GM21423 (cell line): Measurements from ENCODE around the gene SGCG.
"Not testable (repeated sequence)": the region's sequence is repeated elsewhere in the genome, so short reads cannot be mapped to it uniquely, and the experiment has no call there.

Source experiments
- ATAC-seq: cut with Tn5 transposase; IDR thresholded peaks from one replicate; pipeline ENCODE4 v1.9.1; 2021; ENCODE audit warnings: mild to moderate bottlenecking, moderate library complexity; ENCODE audit not compliant: unreplicated experiment

The SGCG gene, protein sequence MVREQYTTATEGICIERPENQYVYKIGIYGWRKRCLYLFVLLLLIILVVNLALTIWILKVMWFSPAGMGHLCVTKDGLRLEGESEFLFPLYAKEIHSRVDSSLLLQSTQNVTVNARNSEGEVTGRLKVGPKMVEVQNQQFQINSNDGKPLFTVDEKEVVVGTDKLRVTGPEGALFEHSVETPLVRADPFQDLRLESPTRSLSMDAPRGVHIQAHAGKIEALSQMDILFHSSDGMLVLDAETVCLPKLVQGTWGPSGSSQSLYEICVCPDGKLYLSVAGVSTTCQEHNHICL

DNA sequence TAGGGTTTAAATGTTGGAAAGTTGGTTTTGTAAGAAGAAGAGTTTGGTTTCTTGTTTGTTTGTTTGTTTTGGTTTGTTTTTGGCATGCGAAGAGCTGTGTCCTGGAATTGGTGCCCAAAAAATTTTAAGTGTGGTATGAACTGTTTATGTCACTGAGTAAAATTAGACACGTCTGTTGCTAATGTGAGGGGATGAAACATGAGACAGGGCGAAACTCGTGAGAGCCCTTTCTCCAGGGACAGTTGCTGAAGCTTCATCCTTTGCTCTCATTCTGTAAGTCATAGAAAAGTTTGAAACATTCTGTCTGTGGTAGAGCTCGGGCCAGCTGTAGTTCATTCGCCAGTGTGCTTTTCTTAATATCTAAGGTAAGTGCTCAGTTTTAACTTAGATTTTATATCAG, at the start of gene SGCG:
TSS of gene SGCG (plus strand) at position 269 of the 400 bp plus-strand sequence. CDS start 22,716 bp downstream, outside the sequence.
- ATAC-seq, result no peak

DNA sequence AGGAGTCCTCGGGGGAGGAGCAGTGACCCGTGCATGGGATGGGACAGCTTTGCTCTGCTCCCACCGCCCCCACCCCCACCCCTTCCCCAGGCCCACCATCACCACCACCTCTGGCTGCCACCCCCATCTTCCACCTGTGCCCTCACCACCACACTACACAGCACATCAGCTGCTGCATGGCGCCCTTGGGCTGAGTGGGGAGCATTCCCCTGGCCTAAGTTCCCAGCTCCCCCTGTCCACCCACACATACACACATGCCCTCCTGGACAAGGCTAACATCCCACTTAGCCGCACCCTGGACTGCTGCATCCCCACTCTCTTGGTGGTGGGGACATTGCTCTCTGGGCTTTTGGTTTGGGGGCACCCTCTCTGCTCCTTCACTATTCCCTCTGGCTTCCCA, 46.2 kb upstream of the SGCG start:
- ATAC-seq, result no peak

DNA sequence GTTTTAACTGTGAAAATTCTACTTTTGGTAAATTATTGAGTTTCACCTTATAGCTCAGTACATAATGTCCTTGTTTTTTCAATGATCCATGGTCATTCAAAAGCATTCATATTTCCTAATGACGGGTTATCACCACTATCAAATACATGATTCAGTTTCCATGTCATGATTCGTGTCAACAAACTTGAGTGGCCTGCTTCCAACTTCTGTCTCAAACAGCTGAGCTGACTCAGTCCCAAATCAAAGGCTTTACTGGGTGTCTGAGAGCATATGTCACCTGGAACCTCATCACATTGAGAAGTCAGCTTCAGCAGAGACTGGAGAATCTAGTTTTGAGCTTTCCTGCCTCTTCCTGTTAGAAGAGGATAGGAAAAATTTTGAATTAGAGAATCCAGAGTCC, 40.3 kb upstream of the SGCG start:
- no peak for ATAC-seq

DNA sequence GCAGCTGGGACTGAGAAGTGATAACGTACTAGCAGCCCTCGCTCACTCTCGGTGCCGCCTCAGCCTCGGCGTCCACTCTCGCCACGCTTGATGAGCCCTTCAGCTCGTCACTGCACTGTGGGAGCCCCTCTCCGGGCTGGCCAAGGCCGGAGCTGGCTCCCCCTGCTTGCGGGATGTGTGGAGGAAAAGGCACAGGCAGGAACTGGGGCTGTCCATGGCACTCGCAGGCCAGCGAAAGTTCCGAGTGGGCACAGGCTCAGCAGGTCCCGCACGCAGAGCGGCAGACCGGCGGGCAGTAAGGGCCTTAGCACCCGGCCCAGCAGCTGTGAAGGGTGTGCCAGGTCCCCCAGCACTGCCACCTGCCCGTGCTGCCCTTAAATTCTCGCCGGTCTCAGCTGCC, 38.8 kb upstream of the SGCG start:
- ATAC-seq, result no peak

DNA sequence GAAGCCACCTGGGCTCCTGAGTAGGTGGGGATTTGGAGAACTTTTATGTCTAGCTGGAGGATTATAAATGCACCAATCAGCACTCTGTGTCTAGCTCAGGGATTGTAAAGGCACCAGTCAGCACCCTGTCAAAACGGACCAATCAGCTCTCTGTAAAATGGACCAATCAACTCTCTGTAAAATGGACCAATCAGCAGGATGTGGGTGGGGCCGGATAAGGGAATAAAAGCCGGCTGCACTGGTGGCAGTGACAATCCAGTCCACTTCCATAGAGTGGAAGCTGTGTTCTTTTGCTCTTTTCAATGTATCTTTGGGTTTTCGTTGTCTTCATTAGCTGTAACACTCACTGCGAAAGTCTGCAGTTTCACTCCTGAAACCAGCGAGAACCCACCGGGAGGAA, 38.2 kb upstream of the SGCG start:
- not testable (repeated sequence) for ATAC-seq

DNA sequence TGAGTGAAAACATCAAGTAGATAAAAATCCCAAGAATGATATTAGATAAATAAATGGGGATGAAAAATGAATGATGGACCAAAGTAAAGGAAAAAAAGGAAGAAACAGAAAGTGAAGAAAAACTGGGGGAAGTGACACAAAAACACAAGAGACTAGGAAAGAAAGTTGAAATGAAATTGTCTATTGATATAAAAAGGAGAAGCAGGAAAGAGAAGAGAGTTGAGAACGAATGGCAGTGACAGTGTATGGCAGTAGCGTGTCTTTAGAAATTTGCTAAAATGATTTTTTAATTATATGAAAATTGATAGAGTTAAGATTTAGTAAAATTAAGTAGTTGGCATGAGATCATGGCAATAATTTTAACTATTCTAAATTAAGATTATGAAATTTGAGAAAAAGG, 36.3 kb upstream of the SGCG start:
- ATAC-seq, result no peak

DNA sequence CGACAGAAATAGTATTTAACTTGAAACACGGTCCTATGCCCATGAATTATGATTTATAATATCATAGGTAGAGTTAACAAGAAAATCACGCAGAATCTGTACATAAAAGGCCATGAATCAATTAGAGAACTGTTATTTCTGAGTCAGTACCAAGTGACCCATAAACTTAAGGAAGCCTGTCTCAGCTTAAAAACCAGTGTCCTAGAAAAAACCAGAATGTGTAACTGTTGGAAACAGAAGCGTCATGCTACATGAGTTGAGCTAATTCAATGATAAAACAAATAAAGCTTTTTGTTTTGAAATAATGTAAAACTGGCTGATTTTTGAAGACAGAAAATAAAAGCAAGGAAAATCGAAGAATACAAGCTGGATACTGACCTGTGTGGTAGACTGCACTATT, 34.8 kb upstream of the SGCG start:
- ATAC-seq, result no peak

DNA sequence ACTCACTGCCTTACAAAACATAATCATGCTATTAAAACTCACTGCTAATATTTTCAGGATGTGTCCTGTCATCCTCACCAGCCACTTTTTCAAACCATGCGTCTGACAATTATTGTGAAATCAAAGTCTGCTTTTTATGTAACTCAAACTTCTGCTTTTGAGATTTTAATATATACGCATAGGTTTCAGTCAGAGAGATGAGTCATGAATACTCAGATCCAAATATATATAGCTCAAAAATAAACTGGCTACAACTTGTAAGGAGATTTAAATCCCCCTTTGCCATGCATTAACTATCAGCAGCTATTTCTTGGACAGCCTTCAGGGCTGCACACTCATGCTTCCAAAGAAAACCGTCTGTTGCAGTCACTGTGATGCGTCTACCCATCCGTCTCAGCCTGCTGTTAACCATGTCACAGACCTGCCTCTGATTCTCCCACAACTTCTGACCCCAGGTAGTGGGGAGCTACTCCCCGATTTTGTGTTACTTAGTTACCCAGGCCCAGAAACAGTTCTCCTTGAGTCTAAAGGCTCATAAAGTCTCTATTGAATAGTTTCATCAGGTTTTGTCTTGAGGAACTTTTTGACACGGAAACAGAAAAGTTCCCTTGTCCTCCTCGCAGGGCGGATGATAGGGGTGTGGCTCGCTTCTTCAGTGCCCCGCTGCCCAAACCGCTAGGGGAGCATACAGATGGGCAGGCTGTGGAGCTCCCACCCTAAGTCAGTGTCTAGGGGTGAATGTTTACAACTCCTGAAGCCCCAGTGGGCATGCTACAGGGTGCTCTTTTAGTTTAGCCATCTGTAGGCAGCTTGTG, 33.8 kb upstream of the SGCG start:
- no peak for ATAC-seq

DNA sequence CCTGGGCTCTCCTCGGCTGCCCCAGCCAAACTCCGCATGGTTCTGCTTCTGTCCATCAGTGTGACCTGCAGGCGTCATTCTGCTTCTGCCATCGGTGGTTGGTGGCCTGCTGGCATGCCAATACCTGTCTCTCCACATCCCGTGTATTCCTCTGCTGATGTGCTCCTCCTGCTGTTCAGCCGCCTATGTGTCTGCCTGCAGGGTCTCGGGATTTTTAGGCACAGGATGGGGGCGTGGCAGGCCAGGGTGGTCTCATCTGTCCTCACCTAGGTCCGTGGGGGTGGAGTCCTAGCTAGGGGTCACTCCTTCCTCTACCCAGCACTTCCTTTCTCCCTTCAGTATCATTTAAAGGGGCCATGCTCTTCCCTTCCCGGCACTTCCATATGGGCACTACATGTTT, 33.0 kb upstream of the SGCG start:
- ATAC-seq, result no peak

DNA sequence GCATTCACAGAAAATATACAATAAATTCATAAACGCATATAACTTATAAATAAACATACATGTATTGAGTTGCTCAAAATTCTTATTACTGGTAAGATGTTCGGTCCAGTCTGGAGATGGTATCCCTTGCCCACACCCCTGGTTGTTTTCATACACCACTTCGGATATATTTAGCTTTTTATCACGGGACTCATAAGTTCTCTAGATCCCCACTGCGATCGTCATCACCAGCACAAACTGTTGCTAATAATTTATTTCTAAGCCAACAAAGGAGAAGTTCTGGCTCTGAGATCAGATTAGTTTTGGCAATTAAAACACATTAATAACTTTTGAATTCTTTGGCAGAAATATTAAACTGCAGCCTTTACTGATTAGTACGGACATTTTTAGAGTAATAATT, 23.0 kb upstream of the SGCG start:
- ATAC-seq, result no peak

DNA sequence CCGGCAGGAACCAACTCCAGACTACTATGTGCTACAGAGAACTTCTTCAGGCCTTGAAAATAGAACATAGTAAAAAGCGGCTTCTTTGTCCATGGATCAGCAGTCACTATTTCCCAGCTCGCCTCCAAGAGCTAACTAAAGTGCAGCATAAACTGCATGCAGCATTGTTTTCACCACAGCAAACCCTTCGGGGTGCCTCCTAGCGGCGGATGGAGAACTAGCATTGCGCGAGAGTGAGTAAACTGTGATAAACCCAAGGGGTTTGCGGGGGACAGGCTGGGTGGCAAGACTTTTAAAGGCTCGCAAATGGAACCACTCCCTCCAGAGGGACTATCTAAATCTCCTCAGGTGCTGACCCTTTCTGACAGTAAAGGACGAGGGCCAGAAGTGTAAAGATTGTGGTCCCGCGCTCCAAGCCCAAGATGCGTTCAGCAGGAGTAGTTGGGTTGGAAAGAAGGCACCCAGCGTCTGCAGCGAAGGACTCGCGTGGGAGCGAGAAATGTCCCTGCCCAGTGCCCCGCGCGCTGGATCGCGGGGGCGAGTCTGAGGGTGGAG, 21.5 kb upstream of the SGCG start:
- ATAC-seq, result no peak

DNA sequence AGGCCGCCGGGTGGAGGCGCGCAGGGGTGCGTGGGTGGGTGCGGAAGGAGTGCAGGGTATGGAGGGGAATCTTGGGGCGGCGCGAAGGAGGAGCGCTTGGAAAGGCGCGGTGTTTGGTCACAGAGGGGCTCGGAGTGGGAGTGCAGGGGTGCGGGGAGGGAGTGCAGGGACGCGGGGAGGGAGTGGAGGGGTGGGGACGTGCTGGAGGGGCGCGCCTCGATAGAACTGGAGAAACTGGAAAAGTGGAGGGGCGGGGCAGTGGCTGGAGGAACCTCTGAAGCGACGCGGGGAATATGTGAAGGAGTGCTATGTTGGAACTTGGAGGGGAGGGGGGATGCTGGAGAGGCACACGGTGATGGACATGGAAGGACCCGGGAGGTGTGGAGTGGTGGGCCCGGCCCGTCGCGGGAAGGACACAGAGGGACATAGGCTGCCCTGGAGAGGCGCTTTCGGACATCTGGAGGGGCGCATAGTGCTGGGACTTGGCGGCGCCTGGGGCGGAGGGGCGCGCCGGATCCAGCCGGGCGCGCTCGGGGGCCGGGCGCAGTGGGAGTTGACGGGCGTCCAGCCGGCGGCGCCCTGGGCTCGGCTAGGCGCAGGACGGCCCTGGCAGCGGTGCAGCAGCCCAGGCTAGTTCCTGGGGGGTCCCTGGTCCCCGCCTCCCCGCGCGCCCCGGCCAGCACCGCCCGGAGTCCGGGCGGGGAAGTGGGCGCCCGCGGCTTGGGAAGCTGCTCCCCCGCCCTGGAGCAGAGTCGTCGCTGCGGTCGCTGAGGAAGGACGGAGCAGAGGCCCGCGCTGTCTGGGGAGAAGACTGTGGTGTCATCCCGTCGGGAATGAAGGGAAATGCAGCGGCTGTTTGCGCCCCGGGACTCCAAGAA, 20.8 kb upstream of the SGCG start:
- no peak for ATAC-seq

DNA sequence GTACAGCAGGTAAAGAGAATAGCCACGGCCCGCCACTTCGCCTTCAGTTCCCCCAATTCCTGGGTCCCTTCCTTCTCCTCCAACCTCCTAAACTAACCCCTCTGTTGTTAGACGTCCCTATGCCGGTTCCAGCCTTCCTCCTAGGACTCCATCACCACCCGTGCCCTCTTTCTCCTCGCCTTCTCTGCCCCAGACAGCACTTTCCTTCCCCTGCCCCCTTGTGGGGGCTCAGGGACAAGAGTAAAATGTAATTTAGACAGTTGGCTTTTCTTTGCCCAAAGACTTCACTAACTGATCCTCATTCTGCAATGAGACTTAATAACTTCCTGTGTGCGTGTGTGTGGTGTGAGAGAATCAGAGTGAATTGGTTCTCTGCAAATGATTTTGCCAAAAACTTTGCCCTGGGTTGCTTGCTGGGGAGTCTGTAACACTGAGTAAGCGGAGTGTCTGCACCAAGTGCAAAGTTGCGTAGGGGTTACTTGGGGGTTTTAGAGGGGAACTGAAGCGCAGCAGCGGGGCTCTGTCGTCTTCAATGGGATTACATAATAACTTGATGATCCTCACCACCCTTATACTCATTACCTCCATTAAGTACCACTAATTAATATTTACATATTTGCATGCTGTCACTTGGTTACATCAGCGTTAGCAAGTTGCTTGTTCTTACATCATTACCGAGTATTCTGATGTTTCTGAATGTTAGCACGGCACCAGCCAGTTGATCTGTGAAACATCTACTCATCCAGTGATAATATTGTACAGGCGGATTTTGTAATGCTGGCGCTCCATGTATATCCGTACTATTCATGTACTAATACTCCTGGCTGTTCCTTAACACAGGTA, 19.9 kb upstream of the SGCG start:
- no peak for ATAC-seq

DNA sequence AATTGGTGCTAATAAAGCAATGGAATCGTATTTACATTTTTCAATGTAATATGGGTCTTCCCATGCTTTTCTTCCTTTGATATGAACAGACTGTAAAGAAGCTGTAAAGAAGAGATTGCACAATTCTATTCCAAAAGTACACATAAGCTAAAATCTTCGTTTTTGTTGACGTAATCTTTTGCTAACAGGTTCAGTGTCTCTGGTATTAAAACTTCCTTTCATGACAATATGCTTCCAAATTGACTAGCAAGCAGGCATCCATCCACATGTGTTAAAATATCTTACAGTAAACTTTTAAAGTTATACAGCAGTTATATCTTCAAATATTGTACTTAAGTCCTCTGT, 19.3 kb upstream of the SGCG start:
- ATAC-seq, result no peak

DNA sequence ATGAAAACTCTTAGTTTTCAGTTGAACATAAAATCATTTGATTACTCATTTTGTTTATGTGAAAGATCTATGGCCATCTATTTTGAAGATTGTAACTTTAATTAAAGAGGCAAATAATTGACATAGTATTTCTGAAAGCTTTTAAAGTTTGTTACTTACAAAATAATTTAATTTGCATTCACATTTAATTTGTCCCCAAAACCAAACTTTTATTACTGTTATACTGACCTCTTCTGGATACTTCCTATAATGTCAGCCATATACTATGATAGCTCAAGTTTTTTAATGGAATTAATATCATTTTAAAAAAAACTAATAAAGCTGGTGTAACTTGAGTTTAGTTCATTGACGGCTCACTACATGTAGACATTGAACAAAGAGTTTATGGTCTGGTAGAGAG, 4.9 kb upstream of the SGCG start:
- ATAC-seq, result no peak

DNA sequence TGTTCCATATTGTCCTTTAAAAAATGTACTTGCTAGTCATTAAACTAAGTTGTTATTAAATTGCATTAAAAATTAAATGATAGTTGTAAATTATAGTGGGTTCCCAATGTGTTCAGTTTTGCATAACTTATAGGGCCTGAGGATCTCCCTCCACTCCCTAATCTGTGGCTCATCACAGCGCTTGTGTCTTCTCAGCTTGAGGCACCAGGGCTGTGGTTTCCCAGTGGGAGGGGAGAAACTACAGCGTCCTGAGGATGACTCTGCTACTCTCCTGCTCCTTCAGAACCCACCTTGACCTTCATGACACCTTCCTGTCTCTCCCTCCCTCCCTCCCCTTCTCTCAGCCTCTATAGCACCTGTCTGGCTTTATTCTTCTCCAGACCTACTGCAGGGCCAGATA, 1.4 kb downstream of the SGCG start:
- ATAC-seq, result no peak

DNA sequence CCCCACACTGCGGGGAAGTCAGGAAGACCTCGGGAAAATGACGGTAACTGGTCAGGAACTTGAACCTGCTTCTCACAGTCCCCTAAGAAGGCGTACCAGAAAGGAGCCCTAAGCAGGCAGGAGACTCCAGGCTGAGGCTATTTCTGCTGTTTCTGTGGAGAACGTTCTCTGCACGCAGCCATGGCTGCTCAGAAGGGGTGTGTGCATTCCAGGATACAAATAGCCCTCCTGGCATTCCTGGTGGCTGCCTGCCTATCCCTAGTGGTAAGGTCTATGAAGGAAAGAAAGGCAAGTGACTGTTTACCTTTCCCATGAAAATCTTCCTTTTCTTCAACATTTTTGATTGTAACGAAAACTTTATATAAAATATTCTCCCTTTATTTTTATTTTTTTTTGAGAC, 2.5 kb downstream of the SGCG start:
- no peak for ATAC-seq

DNA sequence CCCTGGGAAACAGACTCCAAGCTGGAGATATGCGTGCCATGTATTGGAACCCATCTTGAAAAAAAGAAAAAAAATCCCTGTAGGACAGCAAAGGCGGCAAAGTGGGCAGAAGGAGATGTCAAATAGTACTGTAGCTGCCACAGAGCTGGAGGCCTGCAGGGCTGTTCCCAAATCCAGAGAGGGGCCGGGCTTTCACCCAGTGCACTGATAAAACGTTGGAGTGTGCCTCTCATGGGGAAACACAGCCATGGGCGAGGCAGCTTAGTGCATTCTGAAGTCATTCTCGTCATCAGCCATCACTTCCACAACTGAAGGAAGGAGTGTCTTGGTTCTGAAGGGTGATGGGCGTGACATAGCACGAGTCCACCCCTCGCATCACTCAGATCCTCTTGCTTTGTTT, 4.8 kb downstream of the SGCG start:
- no peak for ATAC-seq

DNA sequence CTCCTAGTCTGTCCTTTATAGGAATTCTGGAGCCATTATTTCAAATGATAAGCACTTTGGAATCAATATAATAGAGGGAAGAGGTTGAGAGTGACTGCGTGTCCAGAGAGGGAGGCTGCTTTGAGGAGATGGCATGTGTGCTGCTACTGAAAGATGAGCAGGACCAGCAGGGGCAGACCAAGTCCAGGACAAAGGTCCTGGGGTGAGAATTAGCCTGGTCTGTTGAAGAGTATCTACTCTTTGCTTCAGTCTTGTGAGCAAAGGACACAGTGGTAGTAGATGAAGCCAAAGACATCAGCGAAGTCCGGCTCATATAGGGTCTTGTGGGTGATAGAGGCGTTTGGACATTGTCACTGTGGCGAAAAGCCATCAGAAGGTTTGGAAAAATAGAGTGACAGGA, 21.1 kb downstream of the SGCG start:
- no peak for ATAC-seq

DNA sequence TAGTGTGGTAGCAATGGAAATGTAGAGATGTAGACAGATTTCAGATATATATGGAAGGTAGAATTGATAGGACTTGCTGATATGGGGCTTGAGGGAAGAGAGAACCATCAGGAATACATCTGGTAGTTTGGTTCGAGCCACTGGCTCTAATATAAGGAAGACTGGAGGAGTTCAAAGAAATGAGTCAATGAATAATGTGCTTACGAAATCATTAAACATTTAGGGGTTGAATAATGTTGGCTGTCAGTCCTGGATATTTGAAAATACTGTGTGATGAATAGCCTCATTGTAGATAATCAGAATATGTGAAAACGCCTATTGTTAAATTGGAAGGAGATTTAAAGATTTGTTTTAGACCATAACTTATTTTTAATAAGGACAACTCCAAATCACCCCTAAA, 21.6 kb downstream of the SGCG start:
- ATAC-seq, result no peak

DNA sequence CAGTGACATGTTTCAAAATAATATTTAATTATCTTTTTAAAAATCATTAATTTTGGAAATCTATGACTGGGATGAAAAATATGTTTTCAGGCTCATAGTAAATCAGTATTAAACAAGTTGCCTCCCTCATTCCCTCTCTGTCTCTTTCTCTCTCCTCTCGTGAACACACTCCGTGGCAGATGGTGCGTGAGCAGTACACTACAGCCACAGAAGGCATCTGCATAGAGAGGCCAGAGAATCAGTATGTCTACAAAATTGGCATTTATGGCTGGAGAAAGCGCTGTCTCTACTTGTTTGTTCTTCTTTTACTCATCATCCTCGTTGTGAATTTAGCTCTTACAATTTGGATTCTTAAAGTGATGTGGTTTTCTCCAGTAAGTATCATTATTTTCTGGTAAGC, 22.7 kb downstream of the SGCG start:
- ATAC-seq, result no peak
